ENCODE data around the gene VPS54.

VPS54 gene

DNA sequence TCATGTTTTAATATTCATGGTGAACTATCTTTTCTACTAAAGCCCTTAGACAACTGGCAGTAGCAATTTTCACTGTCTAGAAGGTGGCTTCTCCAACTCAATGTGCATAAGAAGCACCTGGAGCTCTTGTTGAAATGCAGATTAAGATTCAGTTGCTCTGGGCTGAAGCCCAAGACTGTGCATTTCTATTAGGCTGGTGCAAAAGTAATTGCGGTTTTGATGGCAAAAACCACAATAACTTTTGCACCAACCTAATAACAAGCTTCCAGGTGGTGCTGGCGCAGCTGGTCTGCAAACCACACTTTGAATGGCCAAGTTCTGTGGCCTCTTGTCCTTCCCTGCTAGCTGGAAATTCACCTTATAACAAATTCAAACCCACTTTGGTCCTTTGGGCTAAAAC, 26.7 kb upstream of the VPS54 start:
- Histone ChIP-seq H3K27me3 (ENCODE audit: control insufficient read depth, insufficient read depth, low read length) (no peaks in the 10 kb centered on the region), H3K4me1 (ENCODE audit: control insufficient read depth, insufficient read depth, low read length) (no peaks in the 10 kb centered on the region), H3K4me3 (ENCODE audit: low read length) (no peak overlapping the region), H3K27ac (ENCODE audit: low read depth, low read length) (no peak overlapping the region), H3K36me3 (ENCODE audit: control insufficient read depth, insufficient read depth, low read length) (no peaks in the 10 kb centered on the region), H3K9ac (ENCODE audit: low read length) (no peak overlapping the region)

DNA sequence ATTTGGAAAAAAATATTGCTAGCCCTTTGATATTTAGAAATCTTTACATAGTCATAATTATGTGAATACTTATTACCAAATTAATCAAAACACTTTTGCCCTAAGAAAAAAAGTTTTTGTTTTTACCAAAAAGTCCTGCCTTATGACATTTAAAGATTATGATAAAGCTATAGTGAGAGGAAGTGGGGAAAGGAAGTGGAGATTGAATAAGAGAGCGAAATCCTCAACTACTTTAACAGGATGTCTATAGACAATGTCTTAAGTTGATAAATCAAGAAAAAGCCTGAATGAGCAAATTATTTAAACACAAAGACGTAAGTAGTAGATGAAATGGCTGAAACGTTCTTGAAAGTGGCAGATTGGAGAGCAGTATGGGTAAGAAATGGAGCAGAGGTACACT, 20.9 kb upstream of the VPS54 start:
- no peaks in the 10 kb centered on the region for H3K36me3 ChIP-seq (ENCODE audit: control insufficient read depth, insufficient read depth, low read length)
- no peaks in the 10 kb centered on the region for H3K27me3 ChIP-seq (ENCODE audit: control insufficient read depth, insufficient read depth, low read length)
- H3K9ac ChIP-seq (ENCODE audit: low read length) = no peak overlapping the region
- H3K4me1 ChIP-seq (ENCODE audit: control insufficient read depth, insufficient read depth, low read length) = no peaks in the 10 kb centered on the region
- H3K4me3 ChIP-seq (ENCODE audit: low read length) = no peak overlapping the region
- H3K27ac ChIP-seq (ENCODE audit: low read depth, low read length) = no peak overlapping the region

DNA sequence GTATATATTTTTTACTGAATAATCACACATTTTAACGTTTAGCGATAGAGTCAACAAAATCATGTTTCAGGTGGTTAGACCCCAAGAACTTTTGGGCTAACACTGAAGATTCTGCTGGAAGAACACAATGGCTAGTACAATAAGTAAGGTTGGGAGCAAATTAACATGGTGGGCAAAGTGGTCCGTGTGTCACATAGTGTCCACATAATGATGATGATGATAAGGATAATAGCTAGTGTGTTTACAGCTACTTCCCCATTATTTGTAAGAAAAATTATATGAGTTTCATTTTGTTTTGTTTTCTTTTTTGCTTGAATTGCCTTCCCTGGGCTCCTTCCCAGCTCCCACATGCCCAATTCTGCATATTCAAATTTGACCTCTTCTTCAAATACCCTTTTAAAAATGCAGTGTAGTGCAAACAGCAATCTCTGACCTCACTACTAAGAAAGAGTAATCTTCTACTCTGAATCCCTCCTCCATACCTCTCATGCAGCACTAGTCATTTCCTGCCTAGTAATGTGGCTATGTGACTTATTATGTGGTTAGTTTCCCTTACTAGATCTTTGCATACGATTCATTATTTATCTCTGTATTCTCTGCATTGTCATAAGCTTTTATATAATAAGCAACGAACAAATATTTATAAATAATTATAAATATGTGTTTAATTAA, 16.9 kb upstream of the VPS54 start:
- Histone ChIP-seq H3K36me3 (ENCODE audit: control insufficient read depth, insufficient read depth, low read length) (no peaks in the 10 kb centered on the region), H3K27me3 (ENCODE audit: control insufficient read depth, insufficient read depth, low read length) (no peaks in the 10 kb centered on the region), H3K9ac (ENCODE audit: low read length) (no peak overlapping the region), H3K4me3 (ENCODE audit: low read length) (no peak overlapping the region), H3K27ac (ENCODE audit: low read depth, low read length) (no peak overlapping the region), H3K4me1 (ENCODE audit: control insufficient read depth, insufficient read depth, low read length) (no peaks in the 10 kb centered on the region)

DNA sequence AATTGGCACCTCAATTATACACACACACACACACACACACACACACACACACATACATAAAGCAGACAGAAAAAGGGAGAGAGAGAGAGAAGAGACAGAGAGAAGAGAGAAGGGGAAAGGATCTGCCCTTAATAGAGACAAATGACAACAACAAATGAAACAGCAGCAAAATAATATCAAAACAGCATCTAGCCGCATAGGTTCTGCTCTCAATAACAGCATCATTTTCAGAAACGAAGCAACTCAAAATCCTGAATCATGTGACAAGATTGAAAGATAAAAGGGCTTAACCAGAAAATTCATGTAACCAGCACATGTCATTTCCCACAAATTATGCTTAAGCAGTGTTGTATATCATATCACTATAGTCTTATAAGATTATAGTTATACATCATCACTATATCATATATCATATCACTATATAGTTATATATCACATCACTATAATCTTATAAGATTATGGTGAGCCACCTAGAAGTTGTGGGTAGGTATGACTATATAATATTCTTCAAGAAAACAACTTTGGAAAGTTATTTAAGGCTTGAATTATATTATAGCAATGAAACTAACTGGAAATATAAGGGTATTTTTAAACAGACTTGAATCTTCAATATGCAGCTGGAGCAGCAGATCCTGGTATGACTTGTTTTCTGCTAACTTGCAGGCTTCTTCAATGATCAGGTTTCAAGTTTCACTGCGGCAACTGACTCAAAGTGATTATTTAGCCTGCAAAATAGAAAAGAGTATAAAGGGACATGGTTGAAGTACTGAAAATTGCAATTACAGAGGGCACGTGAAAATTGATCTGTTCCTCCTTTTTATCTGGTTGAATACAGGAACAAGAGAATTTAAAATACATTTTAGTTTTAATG, 16.1 kb upstream of the VPS54 start:
- Histone ChIP-seq H3K4me3 (ENCODE audit: low read length) (no peak overlapping the region), H3K36me3 (ENCODE audit: control insufficient read depth, insufficient read depth, low read length) (no peaks in the 10 kb centered on the region), H3K27ac (ENCODE audit: low read depth, low read length) (no peak overlapping the region), H3K4me1 (ENCODE audit: control insufficient read depth, insufficient read depth, low read length) (no peaks in the 10 kb centered on the region), H3K9ac (ENCODE audit: low read length) (no peak overlapping the region), H3K27me3 (ENCODE audit: control insufficient read depth, insufficient read depth, low read length) (no peaks in the 10 kb centered on the region)

DNA sequence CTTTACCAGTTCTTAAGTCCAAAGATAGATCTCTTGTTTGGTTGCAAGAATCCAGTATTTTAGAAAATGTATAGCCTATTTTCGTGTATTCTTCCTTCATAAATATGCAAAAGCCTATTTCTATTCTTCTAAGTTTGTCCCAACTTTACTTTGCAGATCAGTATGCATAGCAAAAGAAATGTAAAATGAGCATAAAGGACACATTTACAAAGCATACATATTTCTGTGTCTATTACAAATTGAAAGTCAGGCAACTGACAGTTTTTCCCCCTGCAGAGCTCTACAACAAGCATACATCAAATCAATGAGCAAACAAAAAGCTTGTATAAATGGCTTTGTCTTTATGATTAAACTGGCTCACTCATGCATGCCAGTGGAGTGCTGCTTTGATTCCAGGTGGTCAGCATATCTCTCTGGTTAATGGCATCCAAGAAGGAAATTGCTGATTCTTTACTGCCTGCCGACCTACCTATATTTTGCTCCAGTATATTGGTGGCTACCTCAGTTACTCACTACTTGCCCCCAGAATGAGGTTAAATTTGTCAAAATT, 10.0 kb upstream of the VPS54 start:
- no peaks in the 10 kb centered on the region for H3K4me1 ChIP-seq (ENCODE audit: control insufficient read depth, insufficient read depth, low read length)
- no peak overlapping the region for H3K27ac ChIP-seq (ENCODE audit: low read depth, low read length)
- H3K36me3 ChIP-seq (ENCODE audit: control insufficient read depth, insufficient read depth, low read length) = no peaks in the 10 kb centered on the region
- H3K4me3 ChIP-seq (ENCODE audit: low read length) = no peak overlapping the region
- H3K9ac ChIP-seq (ENCODE audit: low read length) = no peak overlapping the region
- no peaks in the 10 kb centered on the region for H3K27me3 ChIP-seq (ENCODE audit: control insufficient read depth, insufficient read depth, low read length)

DNA sequence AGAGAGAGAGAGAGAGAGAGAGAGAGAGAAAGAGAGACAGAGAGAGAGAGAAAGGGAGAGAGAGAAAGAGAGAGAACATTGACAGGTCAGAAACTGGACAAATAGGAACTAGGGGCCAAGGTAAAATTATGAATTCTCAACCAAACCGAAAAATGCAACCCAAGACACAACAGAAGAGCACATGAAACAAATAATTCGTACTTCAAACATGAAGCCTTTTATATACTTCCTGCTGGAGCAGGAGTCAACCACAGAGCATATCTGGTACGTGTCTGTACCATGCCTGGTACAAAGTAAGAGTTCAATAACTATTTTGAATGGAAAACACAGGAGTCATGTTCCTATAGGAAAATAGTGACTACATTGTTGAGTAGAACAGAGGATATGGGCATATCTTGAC, 6.5 kb upstream of the VPS54 start:
- H3K27me3 ChIP-seq (ENCODE audit: control insufficient read depth, insufficient read depth, low read length) = no peaks in the 10 kb centered on the region
- H3K36me3 ChIP-seq (ENCODE audit: control insufficient read depth, insufficient read depth, low read length) = no peaks in the 10 kb centered on the region
- H3K4me3 ChIP-seq (ENCODE audit: low read length) = no peak overlapping the region
- peaks cover 4% of the 10 kb centered on the region for H3K4me1 ChIP-seq (ENCODE audit: control insufficient read depth, insufficient read depth, low read length)
- no peak overlapping the region for H3K27ac ChIP-seq (ENCODE audit: low read depth, low read length)
- no peak overlapping the region for H3K9ac ChIP-seq (ENCODE audit: low read length)

DNA sequence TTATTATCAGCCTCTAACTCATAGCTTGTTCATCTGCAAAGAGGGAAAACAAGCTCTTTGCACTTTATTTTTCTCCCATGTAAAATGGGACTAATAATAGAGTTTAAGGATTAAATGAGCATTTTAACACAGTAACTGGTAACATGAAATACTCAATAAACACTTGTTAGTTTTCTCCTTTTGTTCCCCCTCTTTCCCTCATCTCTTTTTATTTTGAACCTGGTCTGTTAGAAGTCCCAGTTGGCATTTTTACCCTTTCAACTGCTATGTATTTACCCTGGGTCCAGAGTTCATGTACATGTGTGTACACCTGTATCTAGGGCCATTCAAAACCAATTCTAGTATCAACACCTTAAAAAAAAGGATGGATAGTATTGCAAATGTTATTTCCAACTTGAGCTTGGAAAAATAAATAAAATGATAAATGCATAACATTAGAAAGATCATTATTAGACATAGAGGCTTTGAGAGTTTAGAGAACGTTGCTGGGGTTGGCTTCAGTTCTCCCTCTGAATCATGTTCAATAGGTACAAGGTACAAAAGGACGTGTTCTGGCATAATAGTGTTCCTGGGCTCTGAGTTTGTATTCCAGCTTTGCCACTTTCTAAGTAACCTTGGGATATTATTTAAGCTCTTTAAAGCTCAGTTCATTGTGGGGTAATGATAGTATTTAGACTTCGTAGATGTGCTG, 5.2 kb upstream of the VPS54 start:
- H3K4me3 ChIP-seq (ENCODE audit: low read length) = no peak overlapping the region
- peaks cover 12% of the 10 kb centered on the region for H3K4me1 ChIP-seq (ENCODE audit: control insufficient read depth, insufficient read depth, low read length)
- no peaks in the 10 kb centered on the region for H3K36me3 ChIP-seq (ENCODE audit: control insufficient read depth, insufficient read depth, low read length)
- no peak overlapping the region for H3K27ac ChIP-seq (ENCODE audit: low read depth, low read length)
- no peaks in the 10 kb centered on the region for H3K27me3 ChIP-seq (ENCODE audit: control insufficient read depth, insufficient read depth, low read length)
- no peak overlapping the region for H3K9ac ChIP-seq (ENCODE audit: low read length)

GRCh38 chr2:64023485-64024258, 4.4 kb upstream of the VPS54 start:
- Histone ChIP-seq H3K4me1 (ENCODE audit: control insufficient read depth, insufficient read depth, low read length) (peaks cover 12% of the 10 kb centered on the region), H3K36me3 (ENCODE audit: control insufficient read depth, insufficient read depth, low read length) (no peaks in the 10 kb centered on the region), H3K4me3 (ENCODE audit: low read length) (no peak overlapping the region), H3K27me3 (ENCODE audit: control insufficient read depth, insufficient read depth, low read length) (no peaks in the 10 kb centered on the region), H3K27ac (ENCODE audit: low read depth, low read length) (no peak overlapping the region), H3K9ac (ENCODE audit: low read length) (no peak overlapping the region)

- H3K36me3 ChIP-seq (ENCODE audit: control insufficient read depth, insufficient read depth, low read length) = no peaks in the 10 kb centered on the region
- peaks cover 12% of the 10 kb centered on the region for H3K4me1 ChIP-seq (ENCODE audit: control insufficient read depth, insufficient read depth, low read length)
- no peak overlapping the region for H3K4me3 ChIP-seq (ENCODE audit: low read length)
- H3K9ac ChIP-seq (ENCODE audit: low read length) = no peak overlapping the region
- H3K27ac ChIP-seq (ENCODE audit: low read depth, low read length) = no peak overlapping the region
- no peaks in the 10 kb centered on the region for H3K27me3 ChIP-seq (ENCODE audit: control insufficient read depth, insufficient read depth, low read length)
Measured at GRCh38 chr2:64021578-64021977, 2.4 kb upstream of the VPS54 start.

DNA sequence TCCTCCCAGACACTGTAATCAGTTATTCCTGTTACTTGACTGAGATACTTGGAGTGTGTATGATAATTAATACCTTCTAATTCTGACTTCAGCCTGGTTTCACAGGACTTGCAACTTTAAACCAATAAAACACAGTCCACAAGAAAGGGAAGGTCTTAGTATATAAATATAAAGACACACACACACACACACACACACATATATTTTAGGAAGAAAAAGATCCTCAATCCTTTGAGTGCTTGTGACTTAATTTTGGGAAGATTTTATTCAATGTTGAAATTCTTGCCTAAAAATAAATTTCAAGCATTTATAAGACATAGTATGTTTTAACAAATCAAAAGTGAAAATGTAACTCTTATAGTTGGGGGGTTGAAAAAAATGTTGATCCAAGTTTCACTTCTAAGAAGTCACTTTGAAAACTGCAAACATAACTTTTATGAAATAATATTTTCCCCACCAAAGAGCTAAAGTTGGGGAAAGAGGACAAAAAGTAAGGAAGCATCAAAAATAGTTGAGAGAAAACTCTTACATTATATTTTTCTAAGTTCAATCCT, 824 bp upstream of the VPS54 start:
- Histone ChIP-seq H3K27me3 (ENCODE audit: control insufficient read depth, insufficient read depth, low read length) (no peaks in the 10 kb centered on the region), H3K9ac (ENCODE audit: low read length) (peak overlapping the region; percentile 92), H3K4me1 (ENCODE audit: control insufficient read depth, insufficient read depth, low read length) (peaks cover 17% of the 10 kb centered on the region), H3K27ac (ENCODE audit: low read depth, low read length) (peak overlapping the region; percentile 97), H3K4me3 (ENCODE audit: low read length) (peak overlapping the region; percentile 84), H3K36me3 (ENCODE audit: control insufficient read depth, insufficient read depth, low read length) (no peaks in the 10 kb centered on the region)

- H3K4me1 ChIP-seq (ENCODE audit: control insufficient read depth, insufficient read depth, low read length) = peaks cover 13% of the 10 kb centered on the region
- peak overlapping the region; percentile 97 for H3K27ac ChIP-seq (ENCODE audit: low read depth, low read length)
- no peaks in the 10 kb centered on the region for H3K36me3 ChIP-seq (ENCODE audit: control insufficient read depth, insufficient read depth, low read length)
- H3K27me3 ChIP-seq (ENCODE audit: control insufficient read depth, insufficient read depth, low read length) = no peaks in the 10 kb centered on the region
- H3K9ac ChIP-seq (ENCODE audit: low read length) = peak overlapping the region; percentile 92
- peak overlapping the region; percentile 84 for H3K4me3 ChIP-seq (ENCODE audit: low read length)
Measured at GRCh38 chr2:64018701-64019082, 536 bp downstream of the VPS54 start.

Data from rectal smooth muscle tissue (tissue), 1 donor.